Activated CD8-positive, alpha-beta T cell treated with anti-CD3 and anti-CD28 coated beads, Interleukin-2, amount 10 ng/mL, durations not matched to agents 7 days and 5 days (primary cell): Measurements from ENCODE around the gene CD69. TPM values are rescaled to one million over a fixed set of nuclear protein-coding genes. Genes with fewer than 3 reads are reported as not detected.

Experiments used
- ATAC-seq: fragments of 150-1000 bp; cut with Tn5 transposase; one replicate; pipeline ENCODE4 v1.10.0; 2021; ENCODE audit warnings: moderate library complexity
- CTCF ChIA-PET: fragments of 350-600 bp; sonication (Branson Sonifier 250); formaldehyde crosslinking; loops from one replicate; lab custom pipeline; 2021; ENCODE audit warnings: antibody characterized with exemption; lab: Charles Lee
- POLR2A ChIA-PET: fragments of 350-600 bp; sonication (Branson Sonifier 250); formaldehyde crosslinking; loops from one replicate; lab custom pipeline; 2021; ENCODE audit warnings: antibody characterized with exemption; lab: Charles Lee
- DNase-seq: peaks from one replicate; pipeline ENCODE4 v3.0.0-alpha.2; 2020
- H3K27ac Mint-ChIP-seq: one replicate; pipeline ENCODE4 v1.8.0; 2021; ENCODE audit warnings: mild to moderate bottlenecking, mixed read lengths
- H3K27me3 Mint-ChIP-seq: one replicate; pipeline ENCODE4 v1.8.0; 2021; ENCODE audit warnings: low read depth, mixed read lengths
- H3K36me3 Mint-ChIP-seq: one replicate; pipeline ENCODE4 v1.8.0; 2021; ENCODE audit warnings: low read depth, mixed read lengths
- H3K4me1 Mint-ChIP-seq: one replicate; pipeline ENCODE4 v1.8.0; 2021; ENCODE audit warnings: low read depth, mixed read lengths
- H3K4me3 Mint-ChIP-seq: one replicate; pipeline ENCODE4 v1.8.0; 2021; ENCODE audit warnings: mild to moderate bottlenecking, mixed read lengths
- H3K9me3 Mint-ChIP-seq: one replicate; pipeline ENCODE4 v1.8.0; 2022; ENCODE audit warnings: mixed read lengths; ENCODE audit not compliant: insufficient read depth
- total RNA-seq, 2 experiments: library from RNA; stranded (reverse); gene quantifications; one replicate each; pipeline ENCODE4 v1.2.3, GENCODE V29; 2021

The CD69 gene
- total RNA-seq, 2 experiments from 2014 or later, result 115 to 116 TPM

GRCh38 chr12:9736936-9737705 lies 23.6 kb downstream of the CD69 start:
- CTCF ChIA-PET, result interaction anchor here (1.6 to 1.7 kb wide), 2 partner anchors 29 to 61 kb away, joined by 3 to 4 read pairs; no protein-coding TSS in a partner anchor
- DNase-seq (no peak), ATAC-seq (peak; percentile 13)
- Mint-ChIP-seq H3K4me3 (peak overlapping the region; percentile 53), H3K36me3 (peaks cover 41% of the 10 kb centered on the region), H3K27me3 (no peaks in the 10 kb centered on the region), H3K4me1 (peaks cover 62% of the 10 kb centered on the region), H3K9me3 (peaks cover 27% of the 10 kb centered on the region), H3K27ac (peak overlapping the region; percentile 85)
- POLR2A ChIA-PET, result interaction anchor here (1.0 to 1.4 kb wide), 3 partner anchors 21 to 90 kb away, joined by 3 to 4 read pairs (median 3); partner anchors contain the start of gene CLEC2D

- Mint-ChIP-seq H3K27ac (no peak overlapping the region), H3K36me3 (peaks cover 39% of the 10 kb centered on the region), H3K27me3 (no peaks in the 10 kb centered on the region), H3K4me3 (no peak overlapping the region), H3K9me3 (peaks cover 26% of the 10 kb centered on the region), H3K4me1 (peaks cover 66% of the 10 kb centered on the region)
- ATAC-seq (no peak), DNase-seq (no peak)
- POLR2A ChIA-PET, result no interaction called here
- CTCF ChIA-PET, result no interaction called here
Measured at GRCh38 chr12:9735601-9736000, 25.1 kb downstream of the CD69 start.

- Mint-ChIP-seq H3K27ac (peak within 1 kb of the TSS; percentile 78), H3K27me3 (no peaks in the 10 kb centered on the region), H3K4me3 (peak within 1 kb of the TSS; percentile 76), H3K36me3 (peaks cover 24% of the 10 kb centered on the region), H3K9me3 (peaks cover 18% of the 10 kb centered on the region), H3K4me1 (peaks cover 57% of the 10 kb centered on the region)
- CTCF ChIA-PET, result interaction anchor here (1.5 to 4.9 kb wide), 4 partner anchors 10 to 25 kb away, joined by 4 to 43 read pairs (median 7); no protein-coding TSS in a partner anchor
- ATAC-seq (peak; percentile 10), DNase-seq (no peak)
- POLR2A ChIA-PET, result interaction anchor here (1.1 to 2.1 kb wide), 3 partner anchors 26 to 85 kb away, joined by 3 to 7 read pairs (median 5); no protein-coding TSS in a partner anchor
Measured at GRCh38 chr12:9732921-9733461, 27.7 kb downstream of the CD69 start, which contains the start of gene CLECL1. Gene CLECL1 (minus strand): TSS chr12:9733097.

- DNase-seq (no peak), ATAC-seq (peak; percentile 70)
- Mint-ChIP-seq H3K36me3 (peaks cover 20% of the 10 kb centered on the region), H3K27me3 (no peaks in the 10 kb centered on the region), H3K4me1 (peaks cover 49% of the 10 kb centered on the region), H3K4me3 (peak overlapping the region; percentile 76), H3K9me3 (peaks cover 18% of the 10 kb centered on the region), H3K27ac (peak overlapping the region; percentile 34)
- ChIA-PET POLR2A (interaction anchor here (0.5 to 2.1 kb wide), 4 partner anchors 29 to 84 kb away, joined by 3 to 7 read pairs (median 4); partner anchors contain the start of genes CD69 and CLEC2D), CTCF (interaction anchor here (0.6 to 4.9 kb wide), 4 partner anchors 11 to 98 kb away, joined by 3 to 43 read pairs (median 7); no protein-coding TSS in a partner anchor)
Measured at GRCh38 chr12:9731797-9732196, 28.9 kb downstream of the CD69 start.

- ATAC-seq, result no peak
- ChIA-PET CTCF (interaction anchor here (0.6 to 4.9 kb wide), 4 partner anchors 11 to 359 kb away, joined by 3 to 43 read pairs (median 7); no protein-coding TSS in a partner anchor), POLR2A (interaction anchor here (0.5 to 2.1 kb wide), 6 partner anchors 9 to 83 kb away, joined by 3 to 8 read pairs (median 4); partner anchors contain the start of genes CD69 and CLEC2D)
- Mint-ChIP-seq H3K4me1 (peaks cover 45% of the 10 kb centered on the region), H3K27me3 (no peaks in the 10 kb centered on the region), H3K36me3 (peaks cover 17% of the 10 kb centered on the region), H3K9me3 (peaks cover 18% of the 10 kb centered on the region), H3K4me3 (peak overlapping the region; percentile 76), H3K27ac (peak overlapping the region; percentile 34)
- no peak for DNase-seq
Measured at GRCh38 chr12:9731393-9731792, 29.3 kb downstream of the CD69 start.

DNA sequence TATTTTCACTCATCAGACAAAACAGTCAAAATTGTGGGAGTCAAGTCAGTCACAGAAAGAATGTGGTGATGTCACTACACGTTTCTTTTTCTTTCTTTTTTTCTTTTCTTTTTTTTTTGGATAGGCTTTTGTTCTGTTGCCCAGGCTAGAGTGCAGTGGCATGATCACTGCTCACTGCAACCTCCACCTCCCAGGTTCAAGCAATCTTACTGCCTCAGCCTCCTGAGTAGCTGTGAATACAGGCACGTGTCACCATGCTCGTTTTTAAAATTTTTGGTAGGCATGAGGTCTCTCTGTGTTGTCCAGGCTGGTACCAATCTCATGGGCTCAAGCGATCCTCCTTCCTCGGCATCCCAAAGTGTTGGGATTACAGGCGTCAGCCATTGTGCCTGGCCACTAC lies 30.1 kb downstream of the CD69 start:
- ChIA-PET CTCF (interaction anchor here (0.9 to 4.9 kb wide), 6 partner anchors 8 to 262 kb away, joined by 3 to 43 read pairs (median 6); no protein-coding TSS in a partner anchor), POLR2A (interaction anchor here (0.9 to 2.0 kb wide), 4 partner anchors 10 to 57 kb away, joined by 3 to 8 read pairs (median 6); partner anchors contain the start of gene CD69)
- Mint-ChIP-seq H3K36me3 (peaks cover 13% of the 10 kb centered on the region), H3K4me1 (peaks cover 42% of the 10 kb centered on the region), H3K27me3 (no peaks in the 10 kb centered on the region), H3K9me3 (peaks cover 16% of the 10 kb centered on the region), H3K27ac (no peak overlapping the region), H3K4me3 (no peak overlapping the region)
- no peak for DNase-seq
- ATAC-seq, result no peak

- ChIA-PET POLR2A (interaction anchor here (0.6 to 2.0 kb wide), 6 partner anchors 10 to 82 kb away, joined by 4 to 8 read pairs (median 5); partner anchors contain the start of gene CD69), CTCF (interaction anchor here (0.9 to 4.9 kb wide), 6 partner anchors 9 to 262 kb away, joined by 3 to 43 read pairs (median 4); no protein-coding TSS in a partner anchor)
- no peak overlapping the region for H3K27ac Mint-ChIP-seq
- ATAC-seq (no peak), DNase-seq (no peak)
- H3K4me1 Mint-ChIP-seq, result peaks cover 42% of the 10 kb centered on the region
- peaks cover 15% of the 10 kb centered on the region for H3K9me3 Mint-ChIP-seq
- H3K36me3 Mint-ChIP-seq, result peaks cover 13% of the 10 kb centered on the region
- H3K4me3 Mint-ChIP-seq, result no peak overlapping the region
- no peaks in the 10 kb centered on the region for H3K27me3 Mint-ChIP-seq
Measured at GRCh38 chr12:9730011-9730410, 30.7 kb downstream of the CD69 start.

DNA sequence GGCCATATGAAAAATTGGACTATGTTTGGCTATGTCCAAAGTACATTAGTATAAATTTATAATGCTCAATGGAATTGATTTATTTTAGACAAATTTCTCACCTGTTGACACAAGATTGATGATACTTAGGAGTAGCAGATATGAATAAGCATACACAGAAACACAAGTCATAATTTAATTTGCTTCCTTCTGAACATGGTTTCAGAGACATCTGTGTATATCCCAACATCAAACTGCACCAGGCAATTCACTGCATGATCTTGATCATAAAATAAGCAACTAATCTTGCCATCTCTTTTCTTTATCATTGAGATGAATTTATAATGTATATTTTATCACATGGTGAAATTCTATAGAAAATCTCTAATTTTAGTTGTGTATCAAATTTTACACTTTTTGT lies 31.6 kb downstream of the CD69 start:
- H3K9me3 Mint-ChIP-seq, result peaks cover 12% of the 10 kb centered on the region
- ChIA-PET POLR2A (interaction anchor here (1.2 to 1.5 kb wide), 2 partner anchors 21 to 55 kb away, joined by 5 to 8 read pairs; no protein-coding TSS in a partner anchor), CTCF (interaction anchor here (4.9 kb wide), 1 partner anchor 21 kb away, joined by 43 read pairs; no protein-coding TSS in a partner anchor)
- H3K36me3 Mint-ChIP-seq, result peaks cover 17% of the 10 kb centered on the region
- DNase-seq (no peak), ATAC-seq (no peak)
- H3K4me1 Mint-ChIP-seq, result peaks cover 42% of the 10 kb centered on the region
- H3K27ac Mint-ChIP-seq, result no peak overlapping the region
- H3K27me3 Mint-ChIP-seq, result no peaks in the 10 kb centered on the region
- no peak overlapping the region for H3K4me3 Mint-ChIP-seq

GRCh38 chr12:9727813-9728212 lies 32.9 kb downstream of the CD69 start:
- Mint-ChIP-seq H3K4me1 (peaks cover 35% of the 10 kb centered on the region), H3K36me3 (peaks cover 15% of the 10 kb centered on the region), H3K27ac (no peak overlapping the region), H3K27me3 (no peaks in the 10 kb centered on the region), H3K4me3 (no peak overlapping the region), H3K9me3 (peaks cover 7% of the 10 kb centered on the region)
- ATAC-seq (no peak), DNase-seq (no peak)
- POLR2A ChIA-PET, result interaction anchor here (0.7 kb wide), 1 partner anchor 122 kb away, joined by 3 read pairs; no protein-coding TSS in a partner anchor
- CTCF ChIA-PET, result no interaction called here

DNA sequence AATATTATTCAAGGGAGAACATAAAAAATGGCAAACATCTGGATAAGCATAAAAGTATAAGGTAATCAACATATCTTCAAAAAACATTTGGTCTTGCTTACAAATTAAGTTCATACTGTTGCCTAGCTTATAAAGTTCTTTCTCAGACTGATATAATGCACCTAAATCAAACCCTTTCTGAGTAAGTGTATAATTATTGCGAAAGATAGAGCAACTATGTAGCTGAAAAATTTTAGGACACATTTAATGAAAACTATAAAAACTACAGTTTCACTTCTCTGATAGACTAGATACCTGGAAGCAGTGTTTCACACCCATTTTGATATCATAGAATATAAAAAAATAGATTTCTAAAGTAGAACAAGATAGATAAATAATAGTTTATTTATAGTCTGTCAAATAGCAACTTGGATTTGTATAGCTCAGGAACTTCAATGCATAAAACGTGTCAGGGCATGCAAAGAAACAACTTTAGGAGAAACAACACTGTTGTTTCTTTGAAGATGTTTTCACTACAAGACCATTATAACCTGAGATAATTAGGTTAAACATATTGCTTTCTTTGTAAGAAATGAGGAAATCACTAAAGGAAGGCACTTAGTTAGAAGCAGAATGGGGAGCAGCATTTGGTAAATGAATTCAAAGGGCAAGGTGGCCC lies 35.4 kb downstream of the CD69 start:
- no peaks in the 10 kb centered on the region for H3K27me3 Mint-ChIP-seq
- ChIA-PET POLR2A (interaction anchor here (1.0 to 1.4 kb wide), 3 partner anchors 15 to 77 kb away, joined by 3 to 4 read pairs (median 4); no protein-coding TSS in a partner anchor), CTCF (interaction anchor here (0.9 to 2.5 kb wide), 6 partner anchors 10 to 72 kb away, joined by 3 to 17 read pairs (median 4); no protein-coding TSS in a partner anchor)
- DNase-seq (no peak), ATAC-seq (no peak)
- peaks cover 18% of the 10 kb centered on the region for H3K36me3 Mint-ChIP-seq
- H3K4me3 Mint-ChIP-seq, result no peak overlapping the region
- no peak overlapping the region for H3K27ac Mint-ChIP-seq
- H3K4me1 Mint-ChIP-seq, result peaks cover 26% of the 10 kb centered on the region
- peaks cover 4% of the 10 kb centered on the region for H3K9me3 Mint-ChIP-seq
